RWPE1 (cell line): ENCODE measurements around the gene SPINDOC.

ENCODE experiments used
- CTCF ChIA-PET: fragments of 350-600 bp; sonication (Branson Sonifier 250); formaldehyde crosslinking; extraction: SDS; loops from one replicate; lab custom pipeline; 2021; lab: Yijun Ruan, JAX
- POLR2A ChIA-PET: fragments of 400-600 bp; formaldehyde crosslinking; extraction: SDS; loops from one replicate; lab custom pipeline; 2020; ENCODE audit warnings: antibody characterized with exemption; ENCODE audit not compliant: low non-redundant PET; lab: Yijun Ruan, JAX
- DNase-seq: peaks from one replicate; pipeline ENCODE4 v3.0.0; 2012; ENCODE audit warnings: low spot score
- H3K27ac ChIP-seq: fragments of 450-650 bp; 2 replicates; pipeline ENCODE4 v1.5.1; 2017
- TF ChIP-seq, protein P1 (sequence below): fragments of 450-650 bp; conservative IDR thresholded peaks from 2 replicates; pipeline ENCODE4 v1.5.1; 2017; ENCODE audit warnings: low read depth, mild to moderate bottlenecking

SPINDOC gene, protein sequence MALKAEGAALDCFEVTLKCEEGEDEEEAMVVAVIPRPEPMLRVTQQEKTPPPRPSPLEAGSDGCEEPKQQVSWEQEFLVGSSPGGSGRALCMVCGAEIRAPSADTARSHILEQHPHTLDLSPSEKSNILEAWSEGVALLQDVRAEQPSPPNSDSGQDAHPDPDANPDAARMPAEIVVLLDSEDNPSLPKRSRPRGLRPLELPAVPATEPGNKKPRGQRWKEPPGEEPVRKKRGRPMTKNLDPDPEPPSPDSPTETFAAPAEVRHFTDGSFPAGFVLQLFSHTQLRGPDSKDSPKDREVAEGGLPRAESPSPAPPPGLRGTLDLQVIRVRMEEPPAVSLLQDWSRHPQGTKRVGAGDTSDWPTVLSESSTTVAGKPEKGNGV

DNA sequence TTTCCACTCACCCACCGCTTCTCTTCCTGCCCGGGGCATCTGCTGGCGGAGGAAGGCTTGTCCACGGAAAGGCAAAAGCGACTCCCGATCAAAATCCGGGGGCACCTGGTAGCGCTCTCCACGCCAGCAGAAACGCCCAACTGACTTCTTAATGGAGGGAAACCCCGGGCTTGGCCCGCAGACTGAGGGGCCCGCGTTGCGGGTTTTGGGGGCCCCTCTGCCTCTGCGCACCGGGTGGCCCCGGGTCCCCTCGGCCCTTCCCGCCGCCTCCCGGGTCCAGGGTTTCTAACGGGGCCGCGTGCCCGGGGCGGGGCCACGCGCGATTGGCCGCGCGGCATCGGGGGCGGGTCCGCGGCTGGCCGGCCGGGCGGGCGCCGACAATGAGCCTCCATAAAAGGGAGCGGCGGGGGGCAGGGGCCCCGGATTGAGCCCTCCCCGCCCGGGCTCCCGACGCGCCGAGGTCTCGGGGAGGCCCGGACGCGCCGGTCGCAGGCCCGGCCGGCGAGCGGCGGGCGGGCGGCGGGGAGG, at the start of gene SPINDOC:
Gene SPINDOC, plus strand, starts transcription at position 422 of the 528 bp plus-strand sequence. CDS start 231 bp downstream, outside the sequence.
- peak; percentile 89 for DNase-seq
- POLR2A ChIA-PET = no interaction called here
- CTCF ChIA-PET = interaction anchor here (2.1 kb wide), 1 partner anchor 45 kb away, joined by 12 read pairs; the partner anchor contains the start of gene ZFTA

DNA sequence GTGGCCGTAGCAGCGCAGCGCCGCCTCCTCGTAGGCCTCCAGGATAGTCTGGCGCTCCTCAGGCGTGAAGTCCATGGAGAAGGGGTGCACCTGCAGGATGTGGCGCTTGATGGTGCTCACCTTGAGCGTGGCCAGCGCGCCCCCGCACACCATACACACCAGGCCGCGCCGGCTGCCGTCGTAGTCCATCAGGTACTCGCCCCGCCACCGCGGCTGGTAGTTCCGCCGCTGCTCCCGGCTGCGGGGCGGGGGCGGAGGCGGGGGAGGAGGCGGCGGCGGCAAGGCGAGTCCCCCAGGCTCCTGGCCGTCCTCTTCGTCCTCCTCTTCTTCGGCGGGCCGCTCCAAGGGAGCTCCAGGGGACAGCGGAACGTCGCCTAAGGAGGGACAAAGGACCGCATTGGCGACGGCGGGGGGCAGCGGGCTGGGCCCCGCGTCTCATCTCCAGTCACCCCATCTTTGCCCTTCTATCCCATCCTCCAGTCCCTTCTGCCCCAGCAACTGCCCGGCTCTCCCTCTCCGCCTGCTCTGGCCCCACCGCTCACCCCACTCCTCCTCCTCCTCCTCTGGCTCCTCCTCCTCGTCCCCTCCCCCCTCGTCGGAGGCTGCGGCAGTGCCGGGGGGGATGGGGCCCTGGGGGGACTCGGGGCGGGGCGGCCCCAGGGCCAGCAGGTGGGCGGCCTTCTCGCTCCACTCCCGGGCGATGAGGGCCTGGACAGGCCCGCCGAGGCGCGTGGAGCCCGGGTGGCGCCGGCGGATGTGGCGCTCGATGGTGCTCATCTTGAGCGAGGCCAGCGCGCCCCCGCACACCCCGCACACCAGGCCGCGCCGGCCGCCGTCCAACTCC, 49.5 kb upstream of the SPINDOC start:
- no peak overlapping the region for H3K27ac ChIP-seq
- DNase-seq = no peak
- ChIA-PET POLR2A (no interaction called here), CTCF (no interaction called here)
- TF ChIP-seq, protein P1, sequence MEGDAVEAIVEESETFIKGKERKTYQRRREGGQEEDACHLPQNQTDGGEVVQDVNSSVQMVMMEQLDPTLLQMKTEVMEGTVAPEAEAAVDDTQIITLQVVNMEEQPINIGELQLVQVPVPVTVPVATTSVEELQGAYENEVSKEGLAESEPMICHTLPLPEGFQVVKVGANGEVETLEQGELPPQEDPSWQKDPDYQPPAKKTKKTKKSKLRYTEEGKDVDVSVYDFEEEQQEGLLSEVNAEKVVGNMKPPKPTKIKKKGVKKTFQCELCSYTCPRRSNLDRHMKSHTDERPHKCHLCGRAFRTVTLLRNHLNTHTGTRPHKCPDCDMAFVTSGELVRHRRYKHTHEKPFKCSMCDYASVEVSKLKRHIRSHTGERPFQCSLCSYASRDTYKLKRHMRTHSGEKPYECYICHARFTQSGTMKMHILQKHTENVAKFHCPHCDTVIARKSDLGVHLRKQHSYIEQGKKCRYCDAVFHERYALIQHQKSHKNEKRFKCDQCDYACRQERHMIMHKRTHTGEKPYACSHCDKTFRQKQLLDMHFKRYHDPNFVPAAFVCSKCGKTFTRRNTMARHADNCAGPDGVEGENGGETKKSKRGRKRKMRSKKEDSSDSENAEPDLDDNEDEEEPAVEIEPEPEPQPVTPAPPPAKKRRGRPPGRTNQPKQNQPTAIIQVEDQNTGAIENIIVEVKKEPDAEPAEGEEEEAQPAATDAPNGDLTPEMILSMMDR = no peak

More for the DNA sequence above, at the start of gene SPINDOC:
- TF ChIP-seq, protein P1 = no peak
- peak within 1 kb of the TSS; percentile 83 for H3K27ac ChIP-seq

DNA sequence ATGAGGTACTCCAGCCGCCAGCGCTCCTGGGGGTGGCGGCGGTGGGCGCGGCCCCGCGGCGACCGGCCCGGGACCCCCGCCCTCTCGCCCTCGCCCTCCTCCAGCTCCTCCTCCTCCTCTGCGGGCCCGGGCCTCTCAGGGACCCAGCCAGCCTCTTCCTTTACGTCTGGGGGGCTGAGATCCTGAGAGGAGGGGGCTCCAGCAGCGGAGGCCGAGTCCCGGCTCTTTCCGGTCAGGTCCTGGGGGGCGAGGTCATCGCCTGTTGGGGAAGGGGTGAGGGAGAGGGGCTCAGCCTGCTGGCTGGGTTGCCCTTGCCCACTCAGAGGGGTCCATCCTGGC, 48.9 kb upstream of the SPINDOC start:
- DNase-seq = no peak
- TF ChIP-seq, protein P1 = no peak
- ChIA-PET CTCF (no interaction called here), POLR2A (no interaction called here)
- H3K27ac ChIP-seq = no peak overlapping the region

DNA sequence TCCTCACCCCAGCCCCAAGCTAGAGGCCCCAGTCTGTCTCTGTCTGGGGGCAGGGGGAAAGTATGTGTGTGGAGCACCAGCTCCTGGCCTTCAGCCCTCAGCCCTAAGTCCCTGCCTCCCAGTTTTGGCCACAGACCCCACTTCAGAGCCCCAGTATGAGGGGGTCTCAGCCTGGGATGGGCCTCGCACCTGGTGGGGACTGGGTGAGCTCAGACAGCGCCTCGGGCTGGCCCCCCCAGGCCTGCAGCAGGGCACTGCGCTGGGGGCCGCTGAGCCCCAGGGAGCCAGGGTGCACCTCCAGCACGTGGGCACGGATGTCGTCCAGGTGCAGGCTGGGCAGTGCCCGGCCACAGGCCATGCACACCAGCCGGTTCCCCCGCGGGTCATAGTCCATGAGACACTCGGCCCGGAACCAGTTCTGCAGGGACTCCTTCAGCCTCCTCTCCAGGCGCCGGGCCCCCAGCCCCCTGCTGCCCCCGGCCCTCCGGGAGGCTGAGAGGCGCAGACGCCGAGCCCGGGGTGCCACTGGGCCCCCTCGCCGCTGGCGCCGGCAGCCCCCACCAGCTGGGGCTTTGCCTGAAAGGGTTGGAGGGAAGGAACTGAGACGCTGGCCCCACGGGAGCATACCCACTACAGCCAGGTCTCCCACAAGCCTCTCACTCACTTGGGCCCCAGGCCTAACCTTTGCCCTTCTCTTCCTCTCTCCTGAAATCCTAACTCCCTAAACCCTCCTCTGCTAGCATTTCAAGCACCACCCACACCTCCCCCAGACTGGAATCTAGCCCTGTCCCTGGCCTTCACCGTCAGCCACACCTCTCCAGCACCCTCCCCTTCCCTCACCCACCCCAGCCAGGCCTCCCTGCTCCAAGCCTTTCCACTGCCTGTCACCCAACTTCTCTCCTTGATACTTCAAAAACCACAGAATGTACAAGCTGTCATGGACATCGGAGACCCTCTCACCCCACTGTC, 48.3 kb upstream of the SPINDOC start:
- ChIA-PET POLR2A (no interaction called here), CTCF (interaction anchor here (1.9 kb wide), 1 partner anchor 181 kb away, joined by 6 read pairs; no protein-coding TSS in a partner anchor)
- TF ChIP-seq, protein P1 = no peak
- H3K27ac ChIP-seq = peak overlapping the region; percentile 78
- DNase-seq = no peak

DNA sequence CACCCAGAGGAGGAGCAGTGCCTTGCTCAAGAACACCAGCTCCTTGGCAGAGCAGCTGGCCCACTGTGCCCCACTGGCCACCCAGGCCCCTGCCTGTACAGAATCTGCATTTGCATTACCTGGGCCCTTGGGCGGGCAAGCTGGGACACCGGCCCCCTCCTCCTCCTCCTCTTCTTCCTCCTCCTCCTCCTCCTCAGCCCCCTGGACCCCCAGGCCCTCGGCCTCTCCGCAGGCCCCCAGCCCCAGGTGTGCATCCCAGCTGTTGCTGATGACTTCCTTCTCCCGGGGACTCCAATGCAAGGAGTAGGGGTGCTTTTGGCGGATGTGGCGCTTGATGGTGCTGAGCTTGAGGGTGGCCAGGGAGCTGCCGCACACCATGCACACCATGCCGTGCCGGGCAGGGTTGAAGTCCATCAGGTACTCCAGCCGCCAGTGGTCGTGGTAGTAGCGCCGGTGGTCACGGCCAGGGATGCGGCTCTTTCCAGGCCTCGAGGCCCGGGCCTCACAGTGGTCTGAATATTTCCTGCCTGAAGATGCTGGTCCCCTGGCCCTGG, 47.5 kb upstream of the SPINDOC start:
- no peak for DNase-seq
- CTCF ChIA-PET = interaction anchor here (0.6 to 1.9 kb wide), 3 partner anchors 72 to 443 kb away, joined by 3 to 6 read pairs (median 6); no protein-coding TSS in a partner anchor
- POLR2A ChIA-PET = no interaction called here
- H3K27ac ChIP-seq = peak overlapping the region; percentile 78
- TF ChIP-seq, protein P1 = no peak
